ENCODE results near the gene AGAP1.

AGAP1 gene

DNA sequence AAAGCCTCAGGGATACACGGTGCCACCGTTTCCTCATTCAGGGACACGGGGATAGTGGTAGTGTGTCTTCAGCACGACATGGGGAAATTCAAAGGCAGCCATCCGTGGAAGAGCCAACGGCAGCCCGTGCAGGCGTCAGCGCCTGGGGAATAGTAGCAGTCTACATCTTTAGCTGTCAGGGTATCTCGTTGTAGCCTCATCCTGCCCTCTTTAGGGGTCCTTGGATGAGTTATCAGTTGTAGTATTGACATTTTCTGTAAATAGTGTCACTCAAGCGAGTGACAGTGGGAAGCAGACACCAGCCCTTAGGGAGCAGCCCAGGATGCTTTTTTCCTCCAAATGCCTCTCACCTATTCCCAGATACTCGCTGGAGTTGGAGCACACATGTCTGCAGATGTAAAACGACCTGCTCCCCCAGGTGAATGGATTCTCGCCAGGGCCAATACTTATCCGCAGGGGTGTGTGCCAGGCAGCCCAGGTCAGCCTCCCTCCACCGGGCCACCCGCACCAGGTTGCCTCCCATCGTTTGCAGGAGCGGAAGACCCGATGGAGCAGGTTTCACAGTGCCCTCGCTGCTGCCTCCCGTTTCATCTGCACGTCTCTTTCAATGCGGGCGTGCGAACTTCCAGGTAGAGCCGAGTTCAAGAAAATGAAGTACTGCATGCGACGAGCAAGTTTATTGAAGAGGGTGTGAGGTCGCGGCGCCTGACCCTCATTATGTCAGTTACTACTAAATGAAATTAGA lies 41.0 kb downstream of the AGAP1 start:
- peak; percentile 50 for DNase-seq

DNA sequence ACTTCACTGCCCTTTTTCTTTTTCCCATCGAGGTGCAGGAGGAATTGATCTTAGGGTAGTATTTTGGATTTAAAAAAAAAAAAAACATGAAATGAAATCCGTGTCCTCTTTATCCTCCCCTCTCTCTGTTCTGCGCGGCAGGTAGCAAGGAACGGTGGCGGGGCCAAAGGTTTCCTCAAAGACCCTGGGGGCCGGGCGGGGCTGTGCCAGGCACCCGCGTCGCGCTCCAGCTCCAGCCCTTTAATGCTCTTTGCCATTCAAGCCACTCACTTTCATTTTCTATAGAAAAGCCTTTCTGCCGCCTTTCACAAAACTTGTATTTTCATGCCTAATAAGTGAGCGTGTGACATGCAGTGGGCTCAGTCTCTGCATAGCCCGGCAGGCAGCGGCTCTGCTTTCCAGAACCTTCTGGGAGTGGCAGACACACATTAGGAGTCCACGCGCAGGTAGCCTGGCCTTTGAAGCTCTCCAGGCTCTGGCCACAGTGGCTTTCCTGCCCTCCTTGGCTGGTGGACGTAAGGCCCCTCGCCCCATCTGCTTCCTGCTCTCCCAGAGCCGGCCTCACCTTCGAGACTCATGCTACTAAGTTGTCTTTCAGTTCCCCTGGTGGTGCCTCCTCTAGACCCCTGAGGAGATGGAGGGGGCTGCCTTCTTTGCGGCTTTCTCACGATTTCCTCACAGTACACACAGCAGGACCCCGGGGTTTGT lies 41.7 kb downstream of the AGAP1 start:
- DNase-seq, result peak; percentile 31

DNA sequence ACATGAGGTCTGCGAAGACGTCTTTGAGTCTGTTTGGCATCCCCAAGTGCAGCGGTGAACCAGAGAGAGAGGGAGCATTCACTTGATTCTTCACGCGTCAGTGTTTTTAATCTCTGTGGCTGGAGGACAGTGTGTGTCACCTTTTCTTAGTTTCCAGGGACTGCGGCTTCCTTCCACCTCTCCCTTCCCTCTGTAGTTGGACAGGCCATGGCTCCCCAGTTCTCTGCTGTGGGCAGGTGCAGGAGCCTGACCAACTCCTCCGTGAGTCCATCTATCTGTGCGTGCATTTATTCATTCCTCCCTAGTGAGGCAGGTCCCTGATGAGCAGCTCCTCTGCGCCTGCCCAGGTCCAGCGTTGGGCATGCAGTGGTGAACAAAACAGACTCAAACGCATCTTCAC lies 42.9 kb downstream of the AGAP1 start:
- no peak for DNase-seq

DNA sequence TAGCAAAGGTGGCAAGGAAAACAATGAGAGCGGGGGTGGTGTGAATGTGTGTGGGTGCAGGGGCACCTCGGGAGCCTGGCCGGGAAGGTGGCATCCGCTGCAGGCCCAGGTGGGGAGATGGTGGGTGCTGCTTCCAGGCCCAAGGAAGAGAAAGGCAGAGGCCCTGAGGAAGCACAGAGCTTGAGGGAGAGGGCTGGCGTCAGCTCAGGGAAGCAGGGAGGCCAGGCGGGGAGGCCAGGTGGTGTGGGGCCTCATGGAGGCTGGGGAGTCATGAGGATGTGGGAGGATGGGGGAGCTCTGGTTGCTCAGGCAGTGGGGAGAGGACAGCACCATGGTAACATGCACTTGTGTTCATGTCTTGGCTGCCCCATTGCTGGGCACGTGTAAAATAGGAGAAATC lies 43.3 kb downstream of the AGAP1 start:
- no peak for DNase-seq

DNA sequence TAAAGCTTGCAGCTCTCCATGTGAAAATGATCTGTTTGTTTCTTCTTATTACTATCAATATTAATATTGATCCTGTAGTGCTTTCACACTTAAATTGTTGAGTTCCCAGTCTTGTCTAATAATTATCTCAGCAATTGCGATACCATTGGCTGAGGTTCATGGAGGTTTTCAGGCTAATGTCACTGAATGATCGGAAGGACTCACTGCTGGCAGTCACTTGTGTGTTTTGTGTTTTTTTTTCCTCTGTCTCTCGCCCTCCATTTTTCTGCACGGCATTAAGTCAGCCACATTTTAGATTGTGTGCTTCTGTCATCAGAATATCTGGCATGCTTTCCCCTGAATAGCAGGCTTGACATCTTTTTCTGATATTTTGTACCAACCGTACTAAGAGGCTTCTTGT lies 43.7 kb downstream of the AGAP1 start:
- no peak for DNase-seq

DNA sequence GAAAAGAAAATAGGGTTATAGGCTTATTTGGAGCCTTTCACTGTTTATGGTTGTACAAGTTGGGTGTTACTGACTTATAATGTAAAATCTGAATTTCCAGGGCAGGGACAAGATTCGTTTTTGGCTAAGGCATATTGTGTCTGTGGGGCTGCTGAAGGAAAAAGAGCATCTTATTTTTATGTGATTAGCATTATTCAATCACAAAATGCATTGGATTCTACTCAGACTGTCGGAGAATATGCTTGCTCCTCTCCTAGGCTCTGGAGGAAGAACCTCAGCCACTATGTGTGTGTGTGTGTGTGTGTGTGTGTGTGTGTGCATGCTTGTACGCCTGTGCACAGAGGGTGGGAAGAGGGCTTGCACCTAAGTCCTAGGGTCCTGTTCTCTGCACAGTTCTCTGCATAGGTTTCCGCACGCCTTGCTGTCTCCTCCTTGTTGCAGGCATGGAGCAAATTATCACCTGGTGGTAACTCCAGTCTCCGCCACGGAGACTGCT lies 44.3 kb downstream of the AGAP1 start:
- DNase-seq, result no peak

DNA sequence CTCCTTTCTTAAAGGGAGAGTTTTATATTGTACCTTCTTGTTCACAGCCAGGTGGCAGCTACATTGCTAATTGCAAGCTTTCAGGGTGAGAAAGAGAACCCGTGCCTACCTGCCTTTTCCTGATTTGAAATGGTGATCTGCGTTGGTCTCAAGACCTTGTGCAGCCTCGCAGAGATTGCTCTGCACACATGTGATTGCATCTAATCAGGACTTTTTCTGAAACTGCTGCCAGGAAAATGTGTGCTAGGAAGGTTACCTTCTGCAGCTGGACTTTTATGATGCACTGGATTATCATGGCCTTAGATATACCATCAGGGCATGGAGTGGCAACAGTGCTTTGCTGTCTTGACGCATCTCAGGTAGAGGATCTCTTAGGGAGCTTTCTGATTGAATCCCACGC lies 45.1 kb downstream of the AGAP1 start:
- DNase-seq, result no peak

DNA sequence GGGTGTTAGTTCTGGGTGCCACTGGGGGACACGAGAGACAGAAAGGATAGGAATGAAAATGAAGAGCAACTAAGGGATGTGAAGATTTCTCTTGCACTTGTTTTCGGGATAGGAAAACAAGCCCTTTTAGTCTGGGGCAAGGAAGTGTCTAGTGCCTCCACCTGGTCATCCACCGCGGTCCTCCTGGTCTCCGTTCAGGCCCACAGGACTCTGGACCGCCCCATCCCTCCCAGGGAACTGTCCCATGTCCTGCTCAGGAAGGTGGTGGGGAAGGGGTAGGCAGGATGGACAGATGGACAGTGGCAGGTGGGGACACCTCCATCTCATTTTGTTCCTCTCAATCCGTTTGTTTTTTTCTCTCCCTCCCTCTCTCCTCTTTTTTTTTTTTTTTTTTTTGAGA lies 45.9 kb downstream of the AGAP1 start:
- no peak for DNase-seq

DNA sequence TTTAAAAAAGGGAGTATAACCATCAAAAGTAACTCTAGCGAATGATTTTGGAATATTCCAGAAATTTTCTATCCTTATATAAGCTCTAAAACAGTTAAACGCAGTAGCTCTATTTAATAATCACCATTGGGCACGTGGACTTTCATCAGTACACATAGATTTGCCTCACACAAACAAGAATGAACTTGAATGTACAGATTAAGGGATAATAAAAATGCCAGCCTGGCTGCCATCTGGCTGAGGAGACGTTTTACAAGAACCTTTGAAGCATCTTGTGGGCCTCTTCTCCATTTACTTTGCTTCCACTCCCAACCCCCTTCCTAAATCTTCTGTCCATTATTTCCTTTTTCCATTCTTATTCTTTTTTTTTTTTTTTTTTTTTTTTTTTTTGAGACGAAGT lies 47.2 kb downstream of the AGAP1 start:
- no peak for DNase-seq

DNA sequence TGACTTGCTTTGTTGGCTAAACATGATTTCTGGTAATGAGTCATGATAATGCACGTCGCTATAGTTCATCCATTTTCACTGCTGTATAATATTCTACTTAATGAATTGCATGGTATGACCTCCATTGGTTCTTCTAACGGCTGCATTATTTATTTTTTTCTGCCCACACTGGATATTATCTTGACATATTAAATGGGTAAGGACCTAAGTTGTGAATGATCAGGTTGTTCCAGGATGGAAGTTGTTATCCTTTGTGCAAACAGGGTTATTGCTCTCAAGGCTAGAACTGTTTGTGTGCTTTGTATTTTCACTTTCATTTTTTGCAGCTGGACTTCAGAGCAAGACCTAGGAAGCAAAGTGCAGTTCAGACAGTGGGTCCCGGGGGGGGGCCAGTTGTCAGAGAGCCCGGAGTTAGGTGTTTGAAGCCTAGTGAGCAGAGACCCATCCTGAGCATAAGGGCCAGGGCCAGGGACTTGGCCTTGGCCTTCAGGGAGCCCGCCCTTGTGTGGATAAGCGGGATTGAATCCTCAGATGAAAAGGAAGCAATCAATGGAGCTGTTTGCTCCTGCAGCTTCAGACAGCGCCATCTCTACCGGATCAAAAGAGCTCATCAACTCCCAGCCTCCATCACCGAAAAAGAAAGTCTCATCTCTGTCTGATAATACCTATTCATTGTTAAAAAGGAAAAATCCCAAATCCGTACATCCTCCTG lies 48.2 kb downstream of the AGAP1 start:
- no peak for DNase-seq

DNA sequence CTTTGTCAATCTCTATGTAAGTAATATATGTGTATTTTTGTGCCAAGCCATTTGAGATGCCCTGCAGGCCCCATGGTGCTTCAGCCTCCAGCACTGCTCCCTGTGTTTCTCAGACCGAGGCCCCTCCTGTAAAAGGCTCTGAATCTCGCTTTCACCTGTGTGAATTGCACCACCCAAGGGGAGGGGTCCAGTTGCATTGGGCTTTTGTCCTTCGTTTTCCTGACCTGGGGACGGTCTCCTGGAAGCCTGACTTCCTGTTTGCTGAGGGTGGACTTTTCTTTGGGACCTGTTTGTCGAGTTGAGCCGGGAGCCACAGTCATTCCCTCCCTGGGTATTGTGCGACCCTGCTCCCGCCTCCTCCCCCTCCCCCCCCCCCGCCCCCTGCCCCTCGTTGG lies 48.9 kb downstream of the AGAP1 start:
- DNase-seq, result no peak

DNA sequence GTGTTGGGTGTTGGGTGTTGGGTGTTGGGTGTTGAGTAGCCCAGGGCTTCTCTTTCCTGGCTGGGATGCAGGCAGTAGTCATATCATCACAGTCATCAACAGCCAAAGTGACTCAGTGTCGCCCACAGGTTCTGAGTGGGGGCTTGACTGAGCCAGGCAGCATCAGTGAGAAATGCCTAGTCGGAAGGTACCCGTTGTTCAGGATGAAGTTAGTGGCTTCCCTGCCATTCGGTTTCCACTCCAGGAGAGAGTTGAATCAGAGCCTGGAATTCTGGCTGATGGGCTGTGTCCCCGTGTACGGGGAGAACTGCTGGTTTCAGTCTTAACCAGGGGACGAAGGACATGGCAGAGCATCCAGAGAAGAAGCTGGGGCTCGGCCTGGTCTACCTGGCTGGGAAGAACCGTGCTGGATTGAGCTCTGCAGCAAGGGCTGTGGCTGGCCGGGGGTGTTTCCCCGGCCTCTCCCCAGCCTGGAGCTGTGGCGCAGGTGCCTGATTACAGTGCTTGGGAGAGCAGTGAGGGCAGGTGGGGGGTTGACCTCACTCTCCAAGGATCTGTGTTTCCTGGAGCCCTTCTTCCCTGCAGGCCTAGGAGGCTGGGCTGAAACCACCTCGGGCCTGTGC lies 49.4 kb downstream of the AGAP1 start:
- DNase-seq, result no peak

DNA sequence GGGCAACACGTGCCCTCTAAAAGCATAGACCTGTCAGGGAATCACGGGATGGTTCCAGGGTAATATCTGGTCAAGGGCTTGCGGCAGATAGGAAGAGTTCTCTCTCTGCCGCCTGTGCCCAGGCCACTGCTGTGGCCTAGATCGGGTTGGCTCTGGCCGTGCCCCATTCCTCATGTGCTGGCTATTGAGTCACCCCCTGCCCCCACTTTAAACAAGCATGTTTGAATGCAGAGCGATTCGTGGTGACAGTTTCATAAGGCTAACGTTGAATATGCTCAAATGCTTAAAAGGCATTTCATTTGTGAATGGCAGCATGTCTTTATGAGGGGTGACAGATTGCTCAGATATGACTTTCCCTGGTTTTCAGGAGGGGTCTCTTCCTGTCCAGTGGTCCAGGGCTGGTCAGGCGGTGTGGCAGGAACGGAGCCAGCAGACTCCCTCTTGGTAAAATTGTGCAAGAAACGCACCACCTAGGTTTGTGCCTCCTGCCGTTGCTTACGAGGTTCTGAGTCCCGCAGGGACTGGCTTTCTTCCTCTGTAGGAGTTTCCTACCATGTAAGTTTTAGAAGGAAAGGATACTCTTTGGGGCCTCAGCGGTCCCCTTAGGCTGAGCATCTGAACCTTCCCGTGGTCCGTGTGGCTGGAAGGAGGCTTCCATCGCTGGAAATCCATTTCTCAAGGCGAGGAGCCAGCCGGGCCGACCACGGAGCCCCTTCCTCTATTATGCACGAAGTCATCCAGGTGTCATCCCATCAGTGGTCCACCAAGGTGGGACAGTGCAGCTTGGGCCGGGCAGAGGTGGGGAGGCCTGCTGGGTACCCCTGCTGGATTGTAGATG lies 50.2 kb downstream of the AGAP1 start:
- no peak for DNase-seq

DNA sequence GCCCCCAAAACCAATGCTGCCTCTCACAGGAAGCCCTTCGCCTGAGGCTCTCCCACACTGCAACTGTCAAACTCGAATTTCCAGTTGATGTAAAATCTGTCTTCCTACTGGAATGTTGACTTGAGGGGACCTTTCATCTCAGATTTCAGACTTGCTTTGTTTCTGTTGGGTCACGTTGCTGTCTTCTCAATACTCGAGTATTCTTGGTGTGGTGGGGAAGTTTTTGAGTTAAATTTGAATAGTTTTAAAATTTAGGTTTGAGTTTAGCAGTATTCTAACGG lies 50.8 kb downstream of the AGAP1 start:
- DNase-seq, result no peak

DNA sequence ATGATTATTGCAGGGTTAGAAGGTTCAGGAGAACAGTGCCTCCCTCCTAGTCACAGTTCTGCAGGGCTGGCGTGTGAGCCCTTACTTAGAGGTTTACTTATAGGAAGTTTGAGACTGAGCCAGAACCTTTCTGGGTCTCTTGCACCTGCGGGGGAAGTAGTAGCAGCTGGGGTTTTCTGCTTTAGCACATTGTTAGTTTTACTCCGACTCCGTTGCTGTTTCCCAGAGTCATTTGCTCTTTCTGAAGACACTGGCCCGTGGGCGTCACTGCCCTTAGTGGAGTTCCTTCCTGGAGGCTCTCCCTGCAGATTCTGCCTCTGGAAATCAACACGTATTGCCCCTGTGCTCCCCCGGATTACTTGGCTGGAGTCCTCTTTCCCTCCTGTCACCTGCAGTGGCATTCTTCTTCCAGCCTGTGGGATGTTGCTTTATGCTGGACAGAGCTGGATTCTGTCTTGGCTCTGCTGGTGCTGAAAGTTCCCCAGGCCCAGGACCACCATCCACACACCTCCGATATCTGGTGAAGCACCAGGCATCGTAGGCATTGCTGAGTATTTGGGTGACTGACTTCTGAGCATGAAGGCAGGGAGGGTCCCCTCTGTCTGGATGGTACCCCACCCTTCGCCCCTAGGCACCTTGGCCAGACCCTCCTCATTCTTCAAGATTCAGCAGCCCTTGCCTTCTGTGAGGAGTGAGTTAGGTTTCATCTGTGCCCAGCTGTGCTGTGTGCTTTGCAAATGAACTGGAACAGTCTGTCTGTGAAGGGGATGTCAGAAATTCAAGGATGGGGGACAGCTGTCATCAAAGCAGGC lies 51.7 kb downstream of the AGAP1 start:
- no peak for DNase-seq

DNA sequence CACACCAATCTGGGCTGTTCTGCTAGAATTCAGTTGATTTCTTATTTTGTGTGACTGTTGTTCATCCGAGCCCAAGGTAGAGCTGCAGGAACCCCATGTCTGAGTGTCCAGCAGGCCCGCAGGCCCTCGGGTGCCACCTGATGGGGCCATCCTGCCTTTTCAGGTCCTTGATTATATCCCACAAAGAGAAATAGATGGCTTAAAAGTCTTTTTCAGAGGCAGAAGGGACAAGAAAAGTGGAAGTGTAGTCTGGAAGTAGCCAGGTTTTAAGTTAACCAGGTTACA lies 52.2 kb downstream of the AGAP1 start:
- DNase-seq, result no peak

DNA sequence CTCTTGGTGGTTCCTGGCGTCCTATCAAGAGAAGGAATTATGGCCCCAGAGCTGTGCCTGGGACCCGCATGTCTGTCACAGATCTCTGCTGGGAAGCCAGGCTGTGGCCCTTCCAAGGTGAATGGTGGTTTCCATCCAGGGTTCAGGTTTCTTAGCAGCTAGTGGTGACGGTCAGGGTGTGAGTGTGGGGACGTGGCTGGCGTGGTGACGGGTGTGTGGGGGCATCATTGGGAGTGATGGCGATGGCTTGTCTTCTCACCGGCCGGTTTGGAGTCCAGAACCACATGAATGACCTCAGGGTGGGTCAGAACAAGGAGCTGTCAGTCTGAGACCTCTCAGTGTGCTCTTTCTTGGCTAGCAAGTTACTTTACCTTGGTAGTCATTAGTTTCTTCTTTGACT lies 52.6 kb downstream of the AGAP1 start:
- DNase-seq, result no peak

DNA sequence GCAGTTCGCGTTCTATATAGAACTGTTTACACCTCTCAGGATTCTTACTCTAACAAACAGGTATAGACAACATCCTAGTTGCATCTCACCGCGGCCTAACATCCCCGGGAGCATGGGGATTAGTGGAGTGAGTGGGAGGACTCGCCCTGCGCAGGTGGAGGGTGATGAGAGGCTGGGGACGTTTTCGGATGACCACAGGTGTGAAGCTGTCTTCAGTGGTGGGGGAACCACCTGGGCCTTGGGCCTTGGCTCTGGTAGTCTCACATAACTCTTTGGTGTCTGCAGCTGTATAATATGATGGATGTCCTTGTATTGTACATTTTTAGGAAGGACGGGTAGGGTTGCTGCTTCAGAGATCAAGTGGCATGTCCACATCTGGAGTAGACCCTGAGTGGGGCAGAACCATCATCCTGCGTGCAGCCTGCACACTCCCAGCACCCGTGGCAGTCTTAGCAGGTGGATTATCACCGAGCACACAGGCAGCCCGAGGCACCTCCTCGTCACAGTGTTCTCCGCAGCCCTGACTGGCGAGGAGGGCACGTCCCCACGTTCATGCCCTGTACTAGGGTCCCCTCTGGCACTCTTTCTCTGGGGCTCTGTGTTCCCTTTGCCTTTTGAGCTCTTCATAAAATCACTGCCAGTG lies 56.0 kb downstream of the AGAP1 start:
- no peak for DNase-seq

DNA sequence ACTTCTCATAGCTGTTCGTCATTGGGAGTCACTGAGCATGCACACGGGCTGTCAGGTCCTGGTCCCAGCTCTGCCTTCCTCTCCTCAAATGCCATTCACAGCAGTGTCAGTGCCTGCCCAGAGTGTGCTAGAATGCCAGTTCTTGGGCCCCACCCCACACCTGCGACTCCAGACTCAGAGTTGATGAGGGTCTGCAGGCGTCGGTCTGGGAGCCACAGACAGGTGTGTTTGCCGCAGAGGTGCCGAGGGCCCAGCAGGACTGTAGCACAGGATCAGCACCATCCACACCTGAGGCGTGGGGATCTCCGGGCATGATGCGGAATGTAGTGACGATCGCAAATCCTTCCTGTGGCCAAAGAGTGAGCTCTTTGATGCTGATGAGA lies 56.5 kb downstream of the AGAP1 start:
- no peak for DNase-seq

DNA sequence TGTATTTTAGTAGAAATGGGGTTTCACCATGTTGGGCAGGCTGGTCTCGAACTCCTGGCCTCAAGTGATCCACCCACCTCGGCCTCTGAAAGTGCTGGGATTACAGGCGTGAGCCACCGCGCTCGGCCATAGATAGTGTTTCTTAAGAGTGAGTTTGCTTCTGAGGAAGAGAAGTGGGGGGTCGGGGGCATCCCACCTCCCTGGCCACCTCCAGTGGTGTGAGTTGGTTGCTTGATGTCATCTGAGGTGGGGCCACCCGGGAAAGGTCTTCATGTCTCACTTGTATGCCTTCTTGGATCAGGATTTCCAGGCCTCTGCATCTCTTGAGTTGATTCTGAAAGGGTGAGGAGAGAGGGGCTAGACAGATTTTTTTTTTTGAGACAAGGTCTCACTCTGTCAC lies 57.1 kb downstream of the AGAP1 start:
- no peak for DNase-seq

DNA sequence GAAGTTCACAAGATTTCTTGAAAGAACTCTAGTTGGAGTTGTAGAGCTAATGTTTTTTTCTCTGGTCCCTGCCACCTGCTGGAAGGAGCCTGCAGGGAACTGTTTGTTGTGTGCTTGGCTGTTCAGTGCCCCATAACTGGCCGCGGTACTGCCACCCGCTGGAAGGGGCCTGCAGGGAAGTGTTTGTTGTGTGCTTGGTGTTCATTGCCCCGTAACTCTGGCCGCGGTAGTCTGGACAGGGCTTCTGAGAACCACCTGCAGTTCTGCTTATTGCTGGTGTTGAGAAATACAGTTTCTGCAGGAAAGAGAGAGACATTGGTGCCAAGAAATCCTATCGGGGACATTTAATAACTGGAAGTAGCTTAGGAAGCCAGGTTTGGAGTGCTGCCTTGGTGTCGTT lies 58.1 kb downstream of the AGAP1 start:
- DNase-seq, result peak; percentile 66

DNA sequence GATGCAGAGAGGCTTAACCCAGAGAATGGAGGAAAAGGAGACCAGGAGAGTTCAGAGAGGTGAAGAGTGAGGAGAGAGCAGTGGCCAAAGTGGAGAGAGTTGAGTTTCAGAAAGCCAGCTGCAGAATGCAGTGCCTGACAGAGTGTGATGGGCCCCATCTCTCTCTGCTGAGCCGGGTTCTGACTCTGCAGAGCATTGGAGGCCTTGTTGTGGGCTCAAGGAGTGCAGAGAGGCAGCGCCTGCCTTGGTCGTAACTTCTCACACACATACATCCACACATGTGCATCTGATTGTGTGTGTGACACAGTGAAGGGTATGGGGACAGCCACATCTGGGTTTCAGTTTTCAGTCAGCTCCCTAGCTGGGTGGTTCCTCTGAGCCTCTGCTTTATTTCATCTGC lies 58.8 kb downstream of the AGAP1 start:
- no peak for DNase-seq

Measured in DMS79 treated with DMSO at 0.1 percent for 48 hours (cell line).